ENCODE measurements around the gene LRRN2.
"Not testable (repeated sequence)": the region's sequence is repeated elsewhere in the genome, so short reads cannot be mapped to it uniquely, and the experiment has no call there.

The LRRN2 gene

GRCh38 chr1:204711947-204712701 lies 26.6 kb upstream of the LRRN2 start:
- no peak for DNase-seq

GRCh38 chr1:204711103-204711946 lies 25.8 kb upstream of the LRRN2 start:
- no peak for DNase-seq

- no peak for DNase-seq
These were observed 24.7 kb upstream of the LRRN2 start for GRCh38 chr1:204709960-204710912.

GRCh38 chr1:204709021-204709420 lies 23.5 kb upstream of the LRRN2 start:
- DNase-seq, result no peak

- DNase-seq, result no peak
These were observed 21.4 kb upstream of the LRRN2 start for GRCh38 chr1:204706838-204707509.

- no peak for DNase-seq
These were observed 20.6 kb upstream of the LRRN2 start for GRCh38 chr1:204705888-204706837.

- no peak for DNase-seq
These were observed 19.9 kb upstream of the LRRN2 start for GRCh38 chr1:204705493-204705811.

GRCh38 chr1:204704794-204705492 lies 19.4 kb upstream of the LRRN2 start:
- DNase-seq, result no peak

- no peak for DNase-seq
These were observed 18.5 kb upstream of the LRRN2 start for GRCh38 chr1:204703826-204704612.

GRCh38 chr1:204703268-204703664 lies 17.7 kb upstream of the LRRN2 start:
- DNase-seq, result no peak

- DNase-seq, result no peak
These were observed 17.2 kb upstream of the LRRN2 start for GRCh38 chr1:204702552-204703267.

- no peak for DNase-seq
These were observed 15.7 kb upstream of the LRRN2 start for GRCh38 chr1:204701229-204701628.

- no peak for DNase-seq
These were observed 12.4 kb upstream of the LRRN2 start for GRCh38 chr1:204697893-204698292.

GRCh38 chr1:204696606-204697005 lies 11.1 kb upstream of the LRRN2 start:
- DNase-seq, result no peak

- DNase-seq, result no peak
These were observed 10.2 kb upstream of the LRRN2 start for GRCh38 chr1:204695692-204696091.

- no peak for DNase-seq
These were observed 8.6 kb upstream of the LRRN2 start for GRCh38 chr1:204694145-204694544.

- no peak for DNase-seq
These were observed 7.4 kb upstream of the LRRN2 start for GRCh38 chr1:204692841-204693356.

- no peak for DNase-seq
These were observed 6.8 kb upstream of the LRRN2 start for GRCh38 chr1:204692325-204692840.

GRCh38 chr1:204691328-204691730 lies 5.8 kb upstream of the LRRN2 start:
- DNase-seq, result not testable (repeated sequence)
